Right ventricle myocardium inferior (tissue), 1 donor: ENCODE data around the gene ACTR3C. TPM values are rescaled to one million over a fixed set of nuclear protein-coding genes. Genes with fewer than 3 reads are reported as not detected.
A peak's percentile ranks its signal among the peaks of the same experiment; 100 is the strongest.

Experiments used
- ATAC-seq: fragments of 200-7000 bp; cut with Tn5 transposase; one replicate; pipeline ENCODE4 v1.9.1; 2020; ENCODE audit warnings: mild to moderate bottlenecking, moderate library complexity
- DNase-seq: peaks from one replicate; pipeline ENCODE4 v3.0.0; 2021; ENCODE audit errors: missing footprints
- intact Hi-C: fragments of 100-400 bp; cut with DNase I; formaldehyde crosslinking; loops from one replicate; pipeline ENCODE4 v1.11.0; 2022
- total RNA-seq: library from RNA; stranded (reverse); fragmentation: NEBNext Ultra II Directional; extraction: Animal tissue kit (Norgen Biotek cat#: 25700); gene quantifications from one replicate; pipeline ENCODE4 v1.2.1, GENCODE V29; 2021
- donor health status: DM: no; HTN: yes; CAD: no; lungs with severe emphysema.

Gene ACTR3C
- total RNA-seq, 1 donor from 2014 or later: 5.7 TPM

- DNase-seq (no peak), ATAC-seq (no peak)
- intact Hi-C loops: no loop called here
These were observed 37.2 kb upstream of the ACTR3C start for GRCh38 chr7:150360363-150361058.

GRCh38 chr7:150359622-150360362 is 36.4 kb upstream of the ACTR3C start:
- intact Hi-C loops: loop anchor here (5.0 kb wide), 1 partner anchor 63 kb away; no protein-coding TSS in a partner anchor
- DNase-seq (no peak), ATAC-seq (no peak)

- DNase-seq (no peak), ATAC-seq (no peak)
- intact Hi-C loops: loop anchor here (5.0 kb wide), 1 partner anchor 63 kb away; no protein-coding TSS in a partner anchor
These were observed 35.8 kb upstream of the ACTR3C start for GRCh38 chr7:150358988-150359621.

- no peak for DNase-seq
- intact Hi-C loops: loop anchor here (5.0 kb wide), 1 partner anchor 64 kb away; no protein-coding TSS in a partner anchor
- no peak for ATAC-seq
These were observed 35.1 kb upstream of the ACTR3C start for GRCh38 chr7:150358433-150358832.

GRCh38 chr7:150357771-150358427 is 34.6 kb upstream of the ACTR3C start:
- intact Hi-C loops: loop anchor here (5.0 kb wide), 1 partner anchor 64 kb away; no protein-coding TSS in a partner anchor
- DNase-seq: no peak
- ATAC-seq: no peak

- DNase-seq (no peak), ATAC-seq (no peak)
- intact Hi-C loops: loop anchor here (5.0 kb wide), 1 partner anchor 65 kb away; no protein-coding TSS in a partner anchor
These were observed 33.9 kb upstream of the ACTR3C start for GRCh38 chr7:150357270-150357669.

- DNase-seq (no peak), ATAC-seq (no peak)
- intact Hi-C loops: loop anchor here (5.0 kb wide), 1 partner anchor 66 kb away; no protein-coding TSS in a partner anchor
These were observed 33.0 kb upstream of the ACTR3C start for GRCh38 chr7:150356265-150356897.

GRCh38 chr7:150355666-150356059 is 32.3 kb upstream of the ACTR3C start:
- intact Hi-C loops: loop anchor here (5.0 kb wide), 1 partner anchor 67 kb away; no protein-coding TSS in a partner anchor
- ATAC-seq (no peak), DNase-seq (no peak)

- ATAC-seq: no peak
- DNase-seq: no peak
- intact Hi-C loops: no loop called here
These were observed 28.3 kb upstream of the ACTR3C start for GRCh38 chr7:150351587-150352194.

GRCh38 chr7:150346922-150347321 is 23.6 kb upstream of the ACTR3C start:
- ATAC-seq: no peak
- intact Hi-C loops: no loop called here
- no peak for DNase-seq

GRCh38 chr7:150345012-150345411 is 21.7 kb upstream of the ACTR3C start:
- ATAC-seq: no peak
- intact Hi-C loops: no loop called here
- no peak for DNase-seq

GRCh38 chr7:150344299-150344698 is 21.0 kb upstream of the ACTR3C start:
- DNase-seq: no peak
- ATAC-seq: no peak
- intact Hi-C loops: no loop called here

GRCh38 chr7:150343225-150343624 is 19.9 kb upstream of the ACTR3C start:
- no peak for ATAC-seq
- no peak for DNase-seq
- intact Hi-C loops: no loop called here

- intact Hi-C loops: no loop called here
- DNase-seq (no peak), ATAC-seq (no peak)
These were observed 18.7 kb upstream of the ACTR3C start for GRCh38 chr7:150342121-150342408.

- intact Hi-C loops: no loop called here
- DNase-seq: peak; percentile 75
- ATAC-seq: peak; percentile 80
These were observed 18.1 kb upstream of the ACTR3C start, which contains the start of gene RARRES2 for GRCh38 chr7:150341263-150342120. TSS of gene RARRES2 (minus strand) at chr7:150341629. CDS start at chr7:150340609, 1,020 bp downstream.

GRCh38 chr7:150340875-150341262 is 17.5 kb upstream of the ACTR3C start:
- intact Hi-C loops: no loop called here
- DNase-seq: no peak
- no peak for ATAC-seq

- intact Hi-C loops: no loop called here
- ATAC-seq (peak; percentile 71), DNase-seq (peak; percentile 73)
These were observed 16.8 kb upstream of the ACTR3C start for GRCh38 chr7:150340024-150340749.
